Jurkat, Clone E6-1 (cell line): Measurements from ENCODE around the gene C11orf65.
"Not testable (repeated sequence)": the region's sequence is repeated elsewhere in the genome, so short reads cannot be mapped to it uniquely, and the experiment has no call there.

ENCODE experiments used
- DNase-seq: peaks from one replicate; pipeline ENCODE4 v3.0.0-alpha.2; 2011; ENCODE audit warnings: low read depth, low spot score
- H3K4me3 ChIP-seq: 2 replicates; pipeline ENCODE4 v1.5.1; 2011; ENCODE audit warnings: mild to moderate bottlenecking, low read length, control low read depth, moderate library complexity

C11orf65 gene

GRCh38 chr11:108483163-108483562 is 15.8 kb upstream of the C11orf65 start:
- no peak for DNase-seq

DNA sequence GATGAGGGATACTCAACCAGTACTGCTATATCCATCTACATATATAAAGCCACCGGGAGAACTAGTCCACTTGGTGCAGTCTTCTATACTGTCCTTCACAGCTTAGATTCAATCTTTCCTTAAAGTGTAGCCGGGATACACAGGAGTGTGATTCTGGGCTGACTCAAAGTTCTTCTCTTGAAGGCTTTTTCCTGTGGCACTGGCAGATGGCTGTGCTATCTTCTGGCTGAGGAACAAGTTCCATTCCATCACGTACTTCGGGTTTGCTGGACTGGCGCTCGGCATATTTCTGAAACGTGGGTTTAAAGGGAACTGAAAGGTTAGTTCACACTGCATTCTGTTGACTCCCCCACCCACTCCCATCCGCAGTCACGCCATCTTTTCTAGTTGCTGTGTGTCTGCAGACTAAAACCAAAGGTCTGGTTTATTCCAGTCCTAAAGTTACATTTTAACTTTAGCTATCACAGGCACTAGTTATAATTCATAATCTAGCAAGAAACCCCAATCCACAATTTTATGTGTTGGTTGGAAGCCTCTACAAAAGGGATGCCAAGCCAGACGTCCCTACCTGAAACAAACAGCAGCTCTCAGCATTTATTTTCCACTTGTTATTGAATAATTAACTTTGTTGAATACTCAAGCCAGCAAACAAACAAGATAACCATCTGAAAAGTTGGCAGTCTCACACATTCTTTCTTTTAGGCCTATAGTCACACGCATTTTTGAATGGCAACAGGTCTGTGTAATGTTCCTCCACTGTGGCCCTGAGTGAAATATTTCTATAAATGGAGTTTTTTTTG is 7.5 kb upstream of the C11orf65 start:
- DNase-seq = no peak
- H3K4me3 ChIP-seq = no peak overlapping the region

More at GRCh38 chr11:108483163-108483562, 15.8 kb upstream of the C11orf65 start:
- H3K4me3 ChIP-seq = no peak overlapping the region

GRCh38 chr11:108472681-108473080 is 5.4 kb upstream of the C11orf65 start:
- H3K4me3 ChIP-seq = no peak overlapping the region
- no peak for DNase-seq

DNA sequence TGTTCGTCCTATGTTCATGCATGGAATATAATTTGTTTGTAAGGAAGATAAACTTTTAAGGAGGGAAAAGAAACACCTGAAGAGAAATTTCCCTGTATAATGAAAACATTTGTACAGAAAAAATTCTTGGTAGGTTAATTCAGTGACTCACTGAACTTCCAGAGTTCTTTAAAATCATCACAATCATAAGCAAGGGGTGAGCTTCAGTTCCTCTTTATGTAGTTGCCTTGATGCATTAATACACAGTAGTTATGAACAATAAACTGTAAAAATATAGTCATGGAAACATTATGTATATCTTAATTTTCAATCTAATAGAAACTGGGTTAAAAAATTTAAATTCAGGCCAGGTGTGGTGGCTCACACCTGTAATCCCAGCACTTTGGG is 1.1 kb upstream of the C11orf65 start:
- H3K4me3 ChIP-seq = no peak overlapping the region
- no peak for DNase-seq

DNA sequence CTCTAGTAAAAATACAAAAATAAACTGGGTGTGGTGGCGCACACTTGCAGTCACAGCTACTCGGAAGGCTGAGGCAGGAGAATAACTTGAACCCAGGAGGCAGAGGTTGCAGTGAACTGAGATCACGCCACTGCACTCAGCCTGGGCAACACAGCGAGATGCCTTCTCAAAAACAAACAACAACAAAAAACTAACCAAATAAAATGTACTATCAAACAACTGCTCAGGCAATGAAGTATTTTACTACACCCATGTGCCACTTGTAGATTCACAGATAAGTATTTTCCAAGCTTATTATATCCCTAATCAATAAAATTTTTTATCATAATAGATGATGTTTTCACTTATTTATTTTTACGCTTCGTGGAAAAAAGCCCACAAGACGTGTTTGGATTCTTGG is 924 bp downstream of the C11orf65 start:
- H3K4me3 ChIP-seq = peak overlapping the region; percentile 69
- no peak for DNase-seq

DNA sequence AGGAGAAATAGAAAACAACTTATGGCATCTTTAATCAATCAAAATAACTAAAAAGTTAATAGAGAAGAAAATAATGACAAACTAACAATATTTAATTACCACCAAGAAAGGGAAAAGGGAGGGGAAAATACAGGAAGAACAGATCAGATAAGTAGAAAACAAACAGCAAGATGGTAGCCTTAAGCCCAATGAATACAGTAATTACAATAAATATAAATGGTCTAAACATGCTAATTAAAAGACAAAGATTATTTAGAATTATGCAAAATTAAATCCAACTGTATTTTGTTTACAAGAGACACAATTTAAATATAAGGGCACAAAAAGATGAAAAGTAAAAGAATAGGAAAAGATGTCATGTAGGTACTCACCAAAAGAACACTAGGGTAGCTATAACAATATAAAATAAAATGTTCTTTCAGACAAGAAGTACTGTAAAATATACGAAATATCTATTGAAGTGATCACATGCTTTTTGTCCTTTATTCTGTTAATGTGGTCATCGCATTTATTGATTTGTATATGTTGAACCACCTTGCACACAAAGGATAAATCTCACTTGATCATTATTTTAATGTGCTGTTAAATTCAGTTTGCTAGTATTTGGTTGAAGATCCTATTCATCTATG is 14.0 kb downstream of the C11orf65 start:
- H3K4me3 ChIP-seq = no peak overlapping the region

DNA sequence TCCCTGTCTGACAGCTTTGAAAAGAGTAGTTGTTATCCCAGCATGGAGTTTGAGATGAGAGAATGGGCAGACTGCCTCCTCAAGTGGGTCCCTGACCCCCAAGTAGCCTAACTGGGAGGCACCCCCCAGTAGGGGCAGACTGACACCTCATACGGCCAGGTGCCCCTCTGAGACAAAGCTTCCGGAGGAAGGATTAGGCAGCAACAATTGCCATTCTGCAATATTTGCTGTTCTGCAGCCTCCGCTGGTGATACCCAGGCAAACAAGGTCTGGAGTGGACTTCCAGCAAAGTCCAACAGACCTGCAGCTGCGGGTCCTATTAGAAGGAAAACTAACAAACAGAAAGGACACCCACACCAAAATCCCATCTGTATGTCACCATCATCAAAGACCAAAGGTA is 25.9 kb downstream of the C11orf65 start:
- not testable (repeated sequence) for H3K4me3 ChIP-seq, DNase-seq

More for the DNA sequence above, 14.0 kb downstream of the C11orf65 start:
- DNase-seq = no peak

DNA sequence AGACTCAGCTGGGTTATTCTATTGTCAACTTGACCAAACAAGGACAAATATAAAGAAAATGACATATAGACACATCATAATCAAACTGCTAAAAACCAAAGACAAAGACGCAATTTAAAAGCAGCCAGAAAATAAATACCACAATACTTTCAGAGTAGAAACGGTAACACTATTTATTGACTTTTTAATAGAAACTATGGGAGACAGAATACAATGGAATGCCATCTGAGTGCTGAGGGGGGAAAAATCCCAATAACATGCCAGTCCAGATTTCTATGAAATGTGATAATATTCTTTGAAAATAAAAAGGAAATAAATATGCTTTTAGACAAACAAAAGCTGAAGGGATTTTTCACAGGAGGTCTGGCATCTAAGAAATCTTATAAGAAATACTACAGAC is 30.7 kb downstream of the C11orf65 start:
- H3K4me3 ChIP-seq = no peak overlapping the region

DNA sequence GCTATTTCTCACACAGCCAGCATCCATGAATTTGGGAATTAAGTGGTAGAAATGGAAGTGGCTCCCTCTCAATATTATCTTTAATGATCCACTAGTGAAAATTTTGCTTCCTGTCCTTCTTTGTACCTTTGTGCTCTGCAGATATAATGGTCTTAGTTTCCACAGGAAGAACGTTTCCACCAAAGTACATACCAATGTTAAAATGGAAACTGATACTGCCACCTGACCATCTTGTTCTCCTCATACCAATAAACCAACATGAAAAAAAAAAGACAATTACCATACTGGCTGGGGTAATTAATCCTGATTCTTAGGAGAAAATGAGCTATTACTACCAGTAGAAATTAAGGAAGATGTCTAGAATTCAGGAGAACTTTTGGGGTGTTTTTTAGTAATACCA is 32.3 kb downstream of the C11orf65 start:
- no peak overlapping the region for H3K4me3 ChIP-seq
- no peak for DNase-seq

More for the DNA sequence above, 30.7 kb downstream of the C11orf65 start:
- DNase-seq = no peak

DNA sequence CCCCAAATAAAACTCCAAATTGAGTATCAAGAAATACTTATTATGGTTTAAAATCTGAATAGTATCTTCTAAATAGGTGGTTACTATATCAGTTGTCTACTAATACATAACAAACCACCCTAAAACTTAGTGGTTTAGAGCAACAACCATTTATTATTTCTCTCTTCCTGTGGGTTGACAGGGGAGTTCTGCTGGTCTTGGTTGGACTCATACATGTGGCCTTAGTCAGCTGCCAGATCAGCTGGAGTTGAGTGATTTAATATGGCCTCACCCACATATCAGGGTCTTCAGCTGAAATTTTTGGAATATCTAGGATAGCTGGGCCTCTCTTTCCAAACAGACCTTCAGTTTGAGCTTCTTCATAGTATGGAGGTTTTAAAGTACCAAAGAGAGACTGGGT is 34.5 kb downstream of the C11orf65 start:
- H3K4me3 ChIP-seq = no peak overlapping the region
- no peak for DNase-seq

- no peak for DNase-seq
- no peak overlapping the region for H3K4me3 ChIP-seq
Measured at GRCh38 chr11:108431997-108432396, 35.3 kb downstream of the C11orf65 start.

DNA sequence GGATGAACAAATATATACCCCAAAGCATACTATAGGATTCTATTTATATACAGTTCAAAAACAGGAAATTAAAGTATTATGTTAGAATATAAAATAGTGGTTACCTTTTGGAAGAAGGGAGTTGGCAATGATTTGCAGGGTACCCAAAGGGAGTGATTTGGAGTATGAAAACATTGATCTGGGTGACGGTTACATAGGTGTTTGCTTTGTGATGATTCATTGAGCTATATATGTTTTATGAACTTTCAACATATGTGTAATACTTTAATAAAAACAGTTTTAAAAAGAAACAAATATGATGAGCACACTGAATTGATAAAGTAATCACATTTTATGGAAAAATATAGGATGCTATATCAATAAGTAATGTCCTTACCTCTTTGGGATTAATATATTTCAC is 36.0 kb downstream of the C11orf65 start:
- H3K4me3 ChIP-seq = no peak overlapping the region
- DNase-seq = no peak

DNA sequence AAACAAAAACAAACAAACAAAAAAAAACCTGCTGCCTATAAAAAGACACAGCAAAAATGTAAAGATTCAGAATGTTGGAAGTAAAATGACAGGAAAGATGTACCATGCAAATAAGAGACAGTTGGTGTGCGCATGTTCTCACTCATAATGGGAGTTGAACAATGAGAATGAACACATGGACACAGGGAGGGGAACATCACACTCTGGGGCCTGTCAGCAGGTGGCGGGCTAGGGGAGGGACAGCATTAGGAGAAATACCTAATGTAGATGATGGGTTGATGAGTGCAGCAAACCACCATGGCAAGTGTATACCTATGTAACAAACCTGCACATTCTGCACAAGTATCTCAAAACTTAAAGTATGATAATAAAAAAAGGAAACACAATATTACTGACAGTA is 49.8 kb downstream of the C11orf65 start:
- not testable (repeated sequence) for H3K4me3 ChIP-seq
- peak; percentile 7 for DNase-seq

- DNase-seq = no peak
- no peak overlapping the region for H3K4me3 ChIP-seq
Measured at GRCh38 chr11:108414958-108415357, 52.4 kb downstream of the C11orf65 start.

DNA sequence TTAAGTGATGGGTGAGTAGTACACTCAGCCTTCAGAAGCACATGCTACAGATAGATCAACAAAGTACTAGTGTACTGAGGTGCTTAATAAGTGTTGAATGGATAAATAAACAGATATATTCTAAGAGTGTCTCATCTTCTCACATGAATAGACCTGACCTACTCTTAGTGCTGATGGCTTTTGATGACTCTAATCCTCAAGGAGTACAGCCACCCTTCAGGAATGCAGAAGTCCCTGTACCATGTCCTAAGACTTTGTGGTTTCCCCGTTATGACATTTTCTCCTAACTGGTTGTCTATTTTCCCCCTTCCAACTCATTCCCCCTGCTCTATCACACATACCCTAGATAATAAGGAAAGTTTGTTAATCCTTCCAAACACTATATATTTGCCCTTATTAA is 61.6 kb downstream of the C11orf65 start:
- no peak for DNase-seq
- H3K4me3 ChIP-seq = no peak overlapping the region

GRCh38 chr11:108403052-108403451 is 64.3 kb downstream of the C11orf65 start:
- no peak for DNase-seq
- H3K4me3 ChIP-seq = no peak overlapping the region

GRCh38 chr11:108402241-108402640 is 65.1 kb downstream of the C11orf65 start:
- no peak for DNase-seq
- no peak overlapping the region for H3K4me3 ChIP-seq

GRCh38 chr11:108398439-108398838 is 68.9 kb downstream of the C11orf65 start:
- H3K4me3 ChIP-seq = no peak overlapping the region
- no peak for DNase-seq

DNA sequence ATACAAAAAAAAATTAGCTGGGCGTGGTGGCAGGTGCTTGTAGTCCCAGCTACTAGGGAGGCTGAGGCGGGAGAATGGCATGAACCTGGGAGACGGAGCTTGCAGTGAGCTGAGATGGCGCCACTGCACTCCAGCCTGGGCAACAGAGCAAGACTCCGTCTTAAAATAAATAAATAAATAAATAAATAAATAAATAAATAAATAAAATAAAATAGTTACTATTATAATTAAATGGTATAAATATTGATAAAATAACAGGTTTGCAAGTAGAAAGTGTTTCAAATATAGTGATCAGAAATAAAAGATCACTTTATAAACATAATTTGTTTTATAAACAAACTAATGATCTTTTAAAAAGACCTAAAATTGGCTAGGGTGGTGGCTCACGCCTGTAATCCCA is 70.7 kb downstream of the C11orf65 start:
- H3K4me3 ChIP-seq, DNase-seq: not testable (repeated sequence)

- DNase-seq = no peak
Measured at GRCh38 chr11:108394744-108395284, 72.5 kb downstream of the C11orf65 start.

More at GRCh38 chr11:108394744-108395284, 72.5 kb downstream of the C11orf65 start:
- no peak overlapping the region for H3K4me3 ChIP-seq
